ENCODE data around the gene PHACTR2.
"Not testable (repeated sequence)": the region's sequence is repeated elsewhere in the genome, so short reads cannot be mapped to it uniquely, and the experiment has no call there.

GRCh38 chr6:143871202-143871730, 193.5 kb downstream of the PHACTR2 start:
- not testable (repeated sequence) for TF ChIP-seq TAF1 (conservative IDR thresholded peaks at IDR 0.05); SP1 (IDR thresholded peaks at IDR 0.05); HNF4G (IDR thresholded peaks at IDR 0.05); FOXA2 (IDR thresholded peaks at IDR 0.05); RXRA (IDR thresholded peaks at IDR 0.05); JUND (IDR thresholded peaks at IDR 0.05)
- TF ChIP-seq, protein P1, sequence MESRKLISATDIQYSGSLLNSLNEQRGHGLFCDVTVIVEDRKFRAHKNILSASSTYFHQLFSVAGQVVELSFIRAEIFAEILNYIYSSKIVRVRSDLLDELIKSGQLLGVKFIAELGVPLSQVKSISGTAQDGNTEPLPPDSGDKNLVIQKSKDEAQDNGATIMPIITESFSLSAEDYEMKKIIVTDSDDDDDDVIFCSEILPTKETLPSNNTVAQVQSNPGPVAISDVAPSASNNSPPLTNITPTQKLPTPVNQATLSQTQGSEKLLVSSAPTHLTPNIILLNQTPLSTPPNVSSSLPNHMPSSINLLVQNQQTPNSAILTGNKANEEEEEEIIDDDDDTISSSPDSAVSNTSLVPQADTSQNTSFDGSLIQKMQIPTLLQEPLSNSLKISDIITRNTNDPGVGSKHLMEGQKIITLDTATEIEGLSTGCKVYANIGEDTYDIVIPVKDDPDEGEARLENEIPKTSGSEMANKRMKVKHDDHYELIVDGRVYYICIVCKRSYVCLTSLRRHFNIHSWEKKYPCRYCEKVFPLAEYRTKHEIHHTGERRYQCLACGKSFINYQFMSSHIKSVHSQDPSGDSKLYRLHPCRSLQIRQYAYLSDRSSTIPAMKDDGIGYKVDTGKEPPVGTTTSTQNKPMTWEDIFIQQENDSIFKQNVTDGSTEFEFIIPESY (IDR thresholded peaks at IDR 0.05), result not testable (repeated sequence)
- TF ChIP-seq, protein P2, sequence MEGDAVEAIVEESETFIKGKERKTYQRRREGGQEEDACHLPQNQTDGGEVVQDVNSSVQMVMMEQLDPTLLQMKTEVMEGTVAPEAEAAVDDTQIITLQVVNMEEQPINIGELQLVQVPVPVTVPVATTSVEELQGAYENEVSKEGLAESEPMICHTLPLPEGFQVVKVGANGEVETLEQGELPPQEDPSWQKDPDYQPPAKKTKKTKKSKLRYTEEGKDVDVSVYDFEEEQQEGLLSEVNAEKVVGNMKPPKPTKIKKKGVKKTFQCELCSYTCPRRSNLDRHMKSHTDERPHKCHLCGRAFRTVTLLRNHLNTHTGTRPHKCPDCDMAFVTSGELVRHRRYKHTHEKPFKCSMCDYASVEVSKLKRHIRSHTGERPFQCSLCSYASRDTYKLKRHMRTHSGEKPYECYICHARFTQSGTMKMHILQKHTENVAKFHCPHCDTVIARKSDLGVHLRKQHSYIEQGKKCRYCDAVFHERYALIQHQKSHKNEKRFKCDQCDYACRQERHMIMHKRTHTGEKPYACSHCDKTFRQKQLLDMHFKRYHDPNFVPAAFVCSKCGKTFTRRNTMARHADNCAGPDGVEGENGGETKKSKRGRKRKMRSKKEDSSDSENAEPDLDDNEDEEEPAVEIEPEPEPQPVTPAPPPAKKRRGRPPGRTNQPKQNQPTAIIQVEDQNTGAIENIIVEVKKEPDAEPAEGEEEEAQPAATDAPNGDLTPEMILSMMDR (IDR thresholded peaks at IDR 0.05; ENCODE audit: low read depth, low read length, missing input control), result not testable (repeated sequence)
- TF ChIP-seq, protein P3, sequence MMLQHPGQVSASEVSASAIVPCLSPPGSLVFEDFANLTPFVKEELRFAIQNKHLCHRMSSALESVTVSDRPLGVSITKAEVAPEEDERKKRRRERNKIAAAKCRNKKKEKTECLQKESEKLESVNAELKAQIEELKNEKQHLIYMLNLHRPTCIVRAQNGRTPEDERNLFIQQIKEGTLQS (IDR thresholded peaks at IDR 0.05), result not testable (repeated sequence)
